ENCODE data around the gene FBXO7. TPM values are rescaled to one million over a fixed set of nuclear protein-coding genes. Genes with fewer than 3 reads are reported as not detected.

FBXO7 gene
- total and polyA plus RNA-seq, 2 experiments from 2014 or later, result 83.7 to 120 TPM

DNA sequence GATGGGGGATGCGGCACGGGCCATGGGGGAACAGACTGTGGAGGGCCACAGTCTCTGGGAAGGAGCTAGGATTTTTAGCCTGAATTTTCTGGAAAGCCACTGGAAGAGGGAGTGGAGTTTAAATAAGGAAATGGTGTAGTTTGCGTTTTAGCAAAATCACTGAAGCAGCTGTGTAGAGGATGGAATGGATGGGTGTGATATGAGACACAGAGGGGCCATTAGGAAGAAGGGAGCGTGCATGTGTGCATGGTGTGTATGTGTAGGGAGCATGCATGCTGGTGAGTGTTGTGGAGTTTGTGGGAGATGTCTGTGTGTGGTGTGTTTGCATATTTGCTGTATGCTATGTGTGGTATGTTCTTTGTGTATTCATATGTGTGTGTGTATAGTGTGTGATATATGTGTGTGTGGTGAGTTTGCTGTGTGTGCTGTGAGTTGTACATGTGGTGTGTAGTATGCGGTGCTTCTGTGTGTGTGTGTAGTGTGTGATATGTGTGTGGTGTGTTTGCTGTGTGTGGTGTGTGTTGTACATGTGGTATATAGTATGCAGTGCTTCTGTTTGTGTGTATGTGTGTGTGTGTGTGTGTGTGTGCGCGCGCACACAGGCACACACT, 67.6 kb downstream of the FBXO7 start:
- TF ChIP-seq, protein P1, sequence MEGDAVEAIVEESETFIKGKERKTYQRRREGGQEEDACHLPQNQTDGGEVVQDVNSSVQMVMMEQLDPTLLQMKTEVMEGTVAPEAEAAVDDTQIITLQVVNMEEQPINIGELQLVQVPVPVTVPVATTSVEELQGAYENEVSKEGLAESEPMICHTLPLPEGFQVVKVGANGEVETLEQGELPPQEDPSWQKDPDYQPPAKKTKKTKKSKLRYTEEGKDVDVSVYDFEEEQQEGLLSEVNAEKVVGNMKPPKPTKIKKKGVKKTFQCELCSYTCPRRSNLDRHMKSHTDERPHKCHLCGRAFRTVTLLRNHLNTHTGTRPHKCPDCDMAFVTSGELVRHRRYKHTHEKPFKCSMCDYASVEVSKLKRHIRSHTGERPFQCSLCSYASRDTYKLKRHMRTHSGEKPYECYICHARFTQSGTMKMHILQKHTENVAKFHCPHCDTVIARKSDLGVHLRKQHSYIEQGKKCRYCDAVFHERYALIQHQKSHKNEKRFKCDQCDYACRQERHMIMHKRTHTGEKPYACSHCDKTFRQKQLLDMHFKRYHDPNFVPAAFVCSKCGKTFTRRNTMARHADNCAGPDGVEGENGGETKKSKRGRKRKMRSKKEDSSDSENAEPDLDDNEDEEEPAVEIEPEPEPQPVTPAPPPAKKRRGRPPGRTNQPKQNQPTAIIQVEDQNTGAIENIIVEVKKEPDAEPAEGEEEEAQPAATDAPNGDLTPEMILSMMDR (IDR thresholded peaks at IDR 0.05; ENCODE audit: low read depth, low read length), result no peak
- no peak for DNase-seq (ENCODE audit: low read depth in 1 of 2, low spot score in 1 of 2)
- no peaks in the 10 kb centered on the region for H3K9me3 ChIP-seq (ENCODE audit: low read depth)
- H3K27me3 ChIP-seq, result no peaks in the 10 kb centered on the region
- H3K4me1 ChIP-seq (ENCODE audit: low read depth), result peaks cover 14% of the 10 kb centered on the region
- no peak overlapping the region for H3K4me3 ChIP-seq
- no peak overlapping the region for H3K27ac ChIP-seq
- H3K36me3 ChIP-seq, result no peaks in the 10 kb centered on the region

DNA sequence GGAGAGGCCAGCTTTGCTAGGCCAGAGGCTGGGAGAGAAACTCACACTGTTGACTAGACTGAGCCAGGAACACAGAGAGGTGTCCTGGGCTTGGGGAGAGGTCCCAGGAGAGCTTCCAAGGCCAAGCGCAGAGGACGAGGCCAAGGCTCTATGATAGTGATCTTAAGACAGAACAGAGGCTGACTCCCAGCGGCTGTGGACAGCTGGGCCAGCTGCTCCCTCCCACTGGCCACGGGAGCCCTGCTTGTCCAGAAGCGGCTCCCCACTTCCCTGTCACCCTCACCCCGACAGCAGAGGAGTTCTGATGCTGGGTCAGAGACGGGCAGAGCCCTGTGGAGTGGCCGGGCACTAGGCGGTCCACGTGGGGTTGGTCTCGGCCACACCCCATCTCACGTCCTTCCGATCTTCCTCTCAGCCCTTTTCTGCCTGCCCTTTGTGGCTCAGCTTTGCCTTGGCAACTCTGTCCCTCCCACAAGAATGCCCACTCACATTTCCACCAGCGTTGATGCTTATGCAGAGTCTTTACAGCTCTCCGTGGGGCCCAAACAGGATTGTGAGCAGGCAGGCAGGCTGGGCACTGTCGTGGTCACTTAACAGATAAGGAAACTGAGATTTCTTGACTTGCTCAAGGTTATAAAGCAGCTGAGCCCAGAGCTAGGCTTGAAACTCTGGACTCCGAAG, 68.2 kb downstream of the FBXO7 start:
- no peaks in the 10 kb centered on the region for H3K27me3 ChIP-seq
- H3K27ac ChIP-seq, result no peak overlapping the region
- H3K4me3 ChIP-seq, result no peak overlapping the region
- no peak for DNase-seq (ENCODE audit: low read depth in 1 of 2, low spot score in 1 of 2)
- H3K9me3 ChIP-seq (ENCODE audit: low read depth), result no peaks in the 10 kb centered on the region
- H3K36me3 ChIP-seq, result no peaks in the 10 kb centered on the region
- H3K4me1 ChIP-seq (ENCODE audit: low read depth), result peaks cover 14% of the 10 kb centered on the region
- TF ChIP-seq, protein P1 (IDR thresholded peaks at IDR 0.05; ENCODE audit: low read depth, low read length), result no peak

DNA sequence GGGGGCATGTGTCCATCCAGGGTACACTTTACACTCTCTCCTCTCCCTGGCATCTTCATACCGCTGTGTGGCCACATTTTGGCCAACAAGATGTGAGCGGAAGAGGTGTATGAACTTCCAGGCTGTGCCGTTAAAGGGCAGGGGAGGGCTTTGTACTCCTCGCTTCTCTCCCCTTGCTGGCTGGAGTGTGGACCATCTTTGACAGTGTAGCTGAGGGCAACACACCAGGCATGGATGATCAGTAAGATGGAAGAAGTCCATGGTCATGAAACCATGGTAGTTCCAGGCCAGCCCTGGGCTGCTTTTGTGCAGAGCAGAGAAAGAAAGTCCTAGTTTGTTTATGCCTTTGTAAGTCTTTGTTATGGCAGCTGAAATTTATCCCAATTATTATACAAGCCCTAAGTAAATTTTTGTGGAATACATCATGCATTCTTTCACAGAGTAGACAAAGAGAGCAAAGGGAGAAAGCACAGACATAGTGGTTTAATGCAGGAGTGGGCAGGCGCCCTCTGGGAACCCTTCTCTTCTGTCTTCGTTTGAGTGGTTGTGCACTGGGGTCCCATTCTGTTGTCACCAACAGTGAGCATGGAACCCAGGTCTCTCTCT, 70.4 kb downstream of the FBXO7 start:
- Histone ChIP-seq H3K4me1 (ENCODE audit: low read depth) (peaks cover 2% of the 10 kb centered on the region), H3K27ac (no peak overlapping the region), H3K36me3 (no peaks in the 10 kb centered on the region), H3K9me3 (ENCODE audit: low read depth) (no peaks in the 10 kb centered on the region), H3K4me3 (no peak overlapping the region), H3K27me3 (no peaks in the 10 kb centered on the region)
- no peak for DNase-seq (ENCODE audit: low read depth in 1 of 2, low spot score in 1 of 2)
- TF ChIP-seq, protein P1 (IDR thresholded peaks at IDR 0.05; ENCODE audit: low read depth, low read length), result no peak

- TF ChIP-seq, protein P1 (IDR thresholded peaks at IDR 0.05; ENCODE audit: low read depth, low read length), result no peak
- Histone ChIP-seq H3K9me3 (ENCODE audit: low read depth) (no peaks in the 10 kb centered on the region), H3K4me3 (no peak overlapping the region), H3K4me1 (ENCODE audit: low read depth) (no peaks in the 10 kb centered on the region), H3K36me3 (no peaks in the 10 kb centered on the region), H3K27ac (no peak overlapping the region), H3K27me3 (no peaks in the 10 kb centered on the region)
- DNase-seq (ENCODE audit: low read depth in 1 of 2, low spot score in 1 of 2), result peak in 1 of 2 donors; percentile 31
These were observed 71.2 kb downstream of the FBXO7 start for GRCh38 chr22:32545801-32546200.

DNA sequence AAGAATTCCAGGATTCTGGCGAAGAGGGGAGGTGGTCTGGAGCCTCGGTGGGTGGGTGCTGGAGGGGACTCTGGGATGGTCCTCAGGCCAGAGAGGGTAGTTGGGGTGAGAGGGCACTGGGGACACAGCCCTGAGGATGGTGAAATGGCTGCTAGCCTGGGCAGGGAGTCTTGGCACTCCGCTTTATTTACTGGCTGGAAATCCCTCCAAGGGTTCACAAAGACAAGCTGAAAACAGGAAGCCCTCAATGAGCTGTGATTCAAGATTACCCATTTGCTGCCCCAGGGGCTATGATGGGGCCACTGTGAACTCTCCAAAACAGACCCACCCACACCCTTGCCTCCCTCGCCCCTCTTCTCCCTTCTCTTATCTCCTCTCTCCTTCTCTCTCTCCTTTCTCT, 71.9 kb downstream of the FBXO7 start:
- H3K27me3 ChIP-seq, result no peaks in the 10 kb centered on the region
- H3K9me3 ChIP-seq (ENCODE audit: low read depth), result no peaks in the 10 kb centered on the region
- no peaks in the 10 kb centered on the region for H3K36me3 ChIP-seq
- no peak overlapping the region for H3K27ac ChIP-seq
- H3K4me3 ChIP-seq, result no peak overlapping the region
- TF ChIP-seq, protein P1 (IDR thresholded peaks at IDR 0.05; ENCODE audit: low read depth, low read length), result no peak
- H3K4me1 ChIP-seq (ENCODE audit: low read depth), result no peaks in the 10 kb centered on the region
- no peak for DNase-seq (ENCODE audit: low read depth in 1 of 2, low spot score in 1 of 2)

Measured in cardiac muscle cell (in vitro differentiated cells and primary cell).